ENCODE results near the gene ALG2.

DNA sequence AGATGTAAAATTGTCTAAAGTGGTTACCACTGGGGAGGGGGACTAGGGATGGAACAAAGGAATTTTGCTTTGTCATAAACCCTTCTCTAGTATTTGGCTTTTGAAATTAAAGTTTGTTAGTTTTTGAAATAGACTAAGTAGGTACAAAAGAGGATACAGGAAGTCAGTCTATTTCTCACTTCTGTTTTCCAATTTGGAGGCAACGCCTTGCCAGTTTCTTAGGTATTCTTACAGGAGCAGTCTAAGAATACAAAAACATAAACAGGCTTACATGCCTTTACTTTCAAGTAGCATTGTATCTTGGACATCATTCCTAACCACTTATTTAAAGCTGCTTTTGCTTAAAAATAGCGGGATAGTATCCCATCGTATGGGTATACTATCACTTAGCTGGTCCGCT, 34.4 kb downstream of the ALG2 start:
- TF ChIP-seq, protein P1, sequence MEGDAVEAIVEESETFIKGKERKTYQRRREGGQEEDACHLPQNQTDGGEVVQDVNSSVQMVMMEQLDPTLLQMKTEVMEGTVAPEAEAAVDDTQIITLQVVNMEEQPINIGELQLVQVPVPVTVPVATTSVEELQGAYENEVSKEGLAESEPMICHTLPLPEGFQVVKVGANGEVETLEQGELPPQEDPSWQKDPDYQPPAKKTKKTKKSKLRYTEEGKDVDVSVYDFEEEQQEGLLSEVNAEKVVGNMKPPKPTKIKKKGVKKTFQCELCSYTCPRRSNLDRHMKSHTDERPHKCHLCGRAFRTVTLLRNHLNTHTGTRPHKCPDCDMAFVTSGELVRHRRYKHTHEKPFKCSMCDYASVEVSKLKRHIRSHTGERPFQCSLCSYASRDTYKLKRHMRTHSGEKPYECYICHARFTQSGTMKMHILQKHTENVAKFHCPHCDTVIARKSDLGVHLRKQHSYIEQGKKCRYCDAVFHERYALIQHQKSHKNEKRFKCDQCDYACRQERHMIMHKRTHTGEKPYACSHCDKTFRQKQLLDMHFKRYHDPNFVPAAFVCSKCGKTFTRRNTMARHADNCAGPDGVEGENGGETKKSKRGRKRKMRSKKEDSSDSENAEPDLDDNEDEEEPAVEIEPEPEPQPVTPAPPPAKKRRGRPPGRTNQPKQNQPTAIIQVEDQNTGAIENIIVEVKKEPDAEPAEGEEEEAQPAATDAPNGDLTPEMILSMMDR (conservative IDR thresholded peaks at IDR 0.05; ENCODE audit: low read length), result no peak
- TF ChIP-seq EZH2phosphoT487 (IDR thresholded peaks at IDR 0.05; ENCODE audit: borderline replicate concordance), result no peak

Measured in Loucy (cell line).